Sigmoid colon (tissue), 4 donors: ENCODE results near the gene ETV3L.

Experiments used
- EP300 ChIP-seq, 4 donors: sonication (generic); formaldehyde crosslinking; IDR thresholded peaks; one replicate each; pipeline ENCODE4 v1.6.1; 2017; ENCODE audit warnings: antibody characterized with exemption in 4 of 4
- POLR2A ChIP-seq, 2 donors: fragments of 450-650 bp; IDR thresholded peaks; one replicate each; pipeline ENCODE4 v1.6.1; 2016; ENCODE audit warnings: antibody characterized with exemption in 2 of 2, mild to moderate bottlenecking in 2 of 2, moderate library complexity in 2 of 2
- TF ChIP-seq, protein P1 (sequence below), 4 experiments: fragments of 450-650 bp in 3 of 4; fragments of 200-600 bp in 1 of 4; IDR thresholded peaks; one replicate each; pipeline ENCODE4 v1.5.1; 2016 to 2019; ENCODE audit warnings: antibody characterized with exemption in 4 of 4, mild to moderate bottlenecking in 3 of 4, moderate library complexity in 2 of 4

DNA sequence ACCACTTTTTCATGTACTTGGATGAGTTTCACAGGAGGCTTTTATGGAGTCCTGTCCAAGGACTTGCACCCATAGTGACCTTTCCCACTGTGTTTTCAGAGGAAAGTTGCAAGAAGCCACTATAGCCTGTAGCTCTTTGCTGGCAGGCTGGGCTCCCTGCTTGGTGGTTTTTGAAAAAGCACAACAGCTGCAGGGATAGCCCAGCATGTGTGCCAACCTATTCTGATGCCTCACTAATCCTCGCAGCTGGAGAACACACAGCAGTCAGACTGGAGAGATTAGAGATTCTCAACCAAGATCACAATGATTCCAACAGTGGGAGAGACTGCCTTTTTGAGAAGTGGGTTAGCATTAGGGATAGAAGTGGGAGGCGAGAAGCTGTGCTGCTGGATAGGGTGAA lies 30.0 kb downstream of the ETV3L start:
- no peak for TF ChIP-seq EP300 (IDR thresholded peaks at IDR 0.05)
- TF ChIP-seq, protein P1, sequence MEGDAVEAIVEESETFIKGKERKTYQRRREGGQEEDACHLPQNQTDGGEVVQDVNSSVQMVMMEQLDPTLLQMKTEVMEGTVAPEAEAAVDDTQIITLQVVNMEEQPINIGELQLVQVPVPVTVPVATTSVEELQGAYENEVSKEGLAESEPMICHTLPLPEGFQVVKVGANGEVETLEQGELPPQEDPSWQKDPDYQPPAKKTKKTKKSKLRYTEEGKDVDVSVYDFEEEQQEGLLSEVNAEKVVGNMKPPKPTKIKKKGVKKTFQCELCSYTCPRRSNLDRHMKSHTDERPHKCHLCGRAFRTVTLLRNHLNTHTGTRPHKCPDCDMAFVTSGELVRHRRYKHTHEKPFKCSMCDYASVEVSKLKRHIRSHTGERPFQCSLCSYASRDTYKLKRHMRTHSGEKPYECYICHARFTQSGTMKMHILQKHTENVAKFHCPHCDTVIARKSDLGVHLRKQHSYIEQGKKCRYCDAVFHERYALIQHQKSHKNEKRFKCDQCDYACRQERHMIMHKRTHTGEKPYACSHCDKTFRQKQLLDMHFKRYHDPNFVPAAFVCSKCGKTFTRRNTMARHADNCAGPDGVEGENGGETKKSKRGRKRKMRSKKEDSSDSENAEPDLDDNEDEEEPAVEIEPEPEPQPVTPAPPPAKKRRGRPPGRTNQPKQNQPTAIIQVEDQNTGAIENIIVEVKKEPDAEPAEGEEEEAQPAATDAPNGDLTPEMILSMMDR (IDR thresholded peaks at IDR 0.05) = no peak
- TF ChIP-seq POLR2A (IDR thresholded peaks at IDR 0.05) = no peak
